ENCODE data around the gene PEMT. TPM values are rescaled to one million over a fixed set of nuclear protein-coding genes. Genes with fewer than 3 reads are reported as not detected.

Gene PEMT
- total RNA-seq, 1 experiment from 2014 or later, result 53.1 TPM

GRCh38 chr17:17569691-17570090 is 21.8 kb downstream of the PEMT start:
- no peaks in the 10 kb centered on the region for H3K36me3 Mint-ChIP-seq
- TF ChIP-seq NR2C2 (CRISPR knock-in tag; IDR thresholded peaks at IDR 0.05) (no peak), IRF1 (CRISPR knock-in tag; IDR thresholded peaks at IDR 0.05) (no peak), ATF1 (CRISPR knock-in tag; IDR thresholded peaks at IDR 0.05) (no peak), MYBL2 (CRISPR knock-in tag; IDR thresholded peaks at IDR 0.05) (no peak), ZNF396 (CRISPR knock-in tag; IDR thresholded peaks at IDR 0.05; ENCODE audit: borderline replicate concordance) (no peak), KAT7 (CRISPR knock-in tag; IDR thresholded peaks at IDR 0.05; ENCODE audit: borderline replicate concordance) (no peak), ESRRA (CRISPR knock-in tag; IDR thresholded peaks at IDR 0.05; ENCODE audit: borderline replicate concordance) (no peak), E2F1 (CRISPR knock-in tag; IDR thresholded peaks at IDR 0.05) (no peak), EMX1 (CRISPR knock-in tag; IDR thresholded peaks at IDR 0.05) (no peak), ZNF281 (CRISPR knock-in tag; IDR thresholded peaks at IDR 0.05) (no peak), ZNF416 (CRISPR knock-in tag; IDR thresholded peaks at IDR 0.05) (no peak), AR (CRISPR knock-in tag; IDR thresholded peaks at IDR 0.05) (no peak), FOXP1 (CRISPR knock-in tag; IDR thresholded peaks at IDR 0.05; ENCODE audit: borderline replicate concordance) (no peak), NR1H2 (CRISPR knock-in tag; IDR thresholded peaks at IDR 0.05) (no peak), ZMAT4 (CRISPR knock-in tag; IDR thresholded peaks at IDR 0.05) (no peak), ZNF121 (CRISPR knock-in tag; IDR thresholded peaks at IDR 0.05) (no peak)
- no peak for ATAC-seq
- H3K4me3 Mint-ChIP-seq, result no peak overlapping the region
- H3K4me1 Mint-ChIP-seq, result peaks cover 8% of the 10 kb centered on the region
- no peak for DNase-seq (ENCODE audit: low spot score)
- H3K9me3 Mint-ChIP-seq, result no peaks in the 10 kb centered on the region
- no peaks in the 10 kb centered on the region for H3K27me3 Mint-ChIP-seq (ENCODE audit: low read depth)
- H3K27ac Mint-ChIP-seq, result no peak overlapping the region
- ChIA-PET POLR2A (no interaction called here), CTCF (interaction anchor here (0.6 to 6.5 kb wide), 15 partner anchors 11 to 239 kb away, joined by 3 to 108 read pairs (median 7); partner anchors contain the start of genes PEMT and RASD1)

- H3K27me3 Mint-ChIP-seq (ENCODE audit: low read depth), result no peaks in the 10 kb centered on the region
- H3K4me3 Mint-ChIP-seq, result no peak overlapping the region
- ChIA-PET POLR2A (no interaction called here), CTCF (interaction anchor here (0.6 to 6.5 kb wide), 30 partner anchors 10 to 317 kb away, joined by 3 to 108 read pairs (median 5); partner anchors contain the start of genes PEMT and RASD1)
- peaks cover 13% of the 10 kb centered on the region for H3K4me1 Mint-ChIP-seq
- peak; percentile 94 for DNase-seq (ENCODE audit: low spot score)
- TF ChIP-seq GABPB1 (CRISPR knock-in tag; IDR thresholded peaks at IDR 0.05), result peak; percentile 25; the same call in 1 of the 2 replicates
- TF ChIP-seq NFE2L1 (CRISPR knock-in tag; IDR thresholded peaks at IDR 0.05), result no peak
- TF ChIP-seq ZNF263 (CRISPR knock-in tag; IDR thresholded peaks at IDR 0.05; ENCODE audit: low read depth), result peak; percentile 98
- peak; percentile 80 for TF ChIP-seq CTCF (IDR thresholded peaks at IDR 0.05)
- H3K9me3 Mint-ChIP-seq, result no peaks in the 10 kb centered on the region
- peak; percentile 70 for ATAC-seq
- no peak overlapping the region for H3K27ac Mint-ChIP-seq
- no peaks in the 10 kb centered on the region for H3K36me3 Mint-ChIP-seq
Measured at GRCh38 chr17:17568772-17569195, 22.7 kb downstream of the PEMT start.

Data from WTC11 (cell line).